ENCODE measurements around the gene SECTM1. TPM values are rescaled to one million over a fixed set of nuclear protein-coding genes. Genes with fewer than 3 reads are reported as not detected.

SECTM1 gene
- total RNA-seq, 1 experiment from 2014 or later = 0.51 TPM

GRCh38 chr17:82328141-82328993 is 5.2 kb downstream of the SECTM1 start:
- no peak for DNase-seq (ENCODE audit: low read depth)

GRCh38 chr17:82327757-82328140 is 5.8 kb downstream of the SECTM1 start:
- DNase-seq (ENCODE audit: low read depth) = no peak

GRCh38 chr17:82327289-82327688 is 6.3 kb downstream of the SECTM1 start:
- no peak for DNase-seq (ENCODE audit: low read depth)

- no peak for DNase-seq (ENCODE audit: low read depth)
Measured at GRCh38 chr17:82325286-82326180, 8.0 kb downstream of the SECTM1 start.

GRCh38 chr17:82324566-82325285 is 8.8 kb downstream of the SECTM1 start:
- DNase-seq (ENCODE audit: low read depth) = no peak

- DNase-seq (ENCODE audit: low read depth) = no peak
Measured at GRCh38 chr17:82323514-82324234, 9.9 kb downstream of the SECTM1 start.

GRCh38 chr17:82322526-82323453 is 10.8 kb downstream of the SECTM1 start:
- no peak for DNase-seq (ENCODE audit: low read depth)

GRCh38 chr17:82321947-82322466 is 11.6 kb downstream of the SECTM1 start:
- no peak for DNase-seq (ENCODE audit: low read depth)

GRCh38 chr17:82320956-82321927 is 12.3 kb downstream of the SECTM1 start:
- DNase-seq (ENCODE audit: low read depth) = peak; percentile 43

- no peak for DNase-seq (ENCODE audit: low read depth)
Measured at GRCh38 chr17:82320140-82320840, 13.3 kb downstream of the SECTM1 start.

- no peak for DNase-seq (ENCODE audit: low read depth)
Measured at GRCh38 chr17:82319619-82320062, 13.9 kb downstream of the SECTM1 start.

- DNase-seq (ENCODE audit: low read depth) = no peak
Measured at GRCh38 chr17:82318772-82319606, 14.6 kb downstream of the SECTM1 start.

GRCh38 chr17:82318169-82318498 is 15.4 kb downstream of the SECTM1 start:
- no peak for DNase-seq (ENCODE audit: low read depth)

GRCh38 chr17:82317394-82318168 is 16.0 kb downstream of the SECTM1 start, which contains the start of gene CD7:
Gene CD7, minus strand, starts transcription at chr17:82317608. Its CDS starts 113 bp downstream, at chr17:82317495.
- no peak for DNase-seq (ENCODE audit: low read depth)

GRCh38 chr17:82316651-82317393 is 16.7 kb downstream of the SECTM1 start:
- no peak for DNase-seq (ENCODE audit: low read depth)

Measured in Daoy (cell line).